Esophagus muscularis mucosa (tissue), 4 donors: ENCODE results near the gene KIF14. TPM values are rescaled to one million over a fixed set of nuclear protein-coding genes. Genes with fewer than 3 reads are reported as not detected.

Source experiments
- DNase-seq: peaks from one replicate; pipeline ENCODE4 v3.0.0-alpha.2; 2017; ENCODE audit errors: extremely low spot score
- H3K27ac ChIP-seq, 4 donors: fragments of 200-600 bp; sonication (generic); replicated peaks in 1 of 4; 1 replicate in 3 of 4; 2 replicates in 1 of 4; pipeline ENCODE4 v1.5.1; 2016 to 2019; ENCODE audit warnings: mild to moderate bottlenecking in 1 of 4
- H3K27me3 ChIP-seq, 4 donors: fragments of 200-600 bp; sonication (generic); one replicate each; pipeline versions ENCODE4 v1.5.1 to v1.6.0; 2016 to 2019
- H3K36me3 ChIP-seq, 4 donors: fragments of 200-600 bp; sonication (generic); one replicate each; pipeline ENCODE4 v1.5.1; 2016 to 2019
- H3K4me1 ChIP-seq, 4 donors: fragments of 200-600 bp; sonication (generic); one replicate each; pipeline ENCODE4 v1.5.1; 2016 to 2019
- H3K4me3 ChIP-seq, 4 donors: fragments of 200-600 bp; sonication (generic); 1 replicate in 2 of 4; 2 replicates in 2 of 4; pipeline ENCODE4 v1.5.1; 2016 to 2019; ENCODE audit warnings: mild to moderate bottlenecking in 4 of 4, moderate library complexity in 1 of 4
- H3K9me3 ChIP-seq, 4 donors: fragments of 200-600 bp; sonication (generic); 1 replicate in 3 of 4; 2 replicates in 1 of 4; pipeline ENCODE4 v1.5.1; 2016 to 2019
- EP300 ChIP-seq: sonication (generic); formaldehyde crosslinking; IDR thresholded peaks from one replicate; pipeline ENCODE4 v1.6.1; 2017; ENCODE audit warnings: antibody characterized with exemption
- POLR2A ChIP-seq: fragments of 450-650 bp; IDR thresholded peaks from one replicate; pipeline ENCODE4 v1.6.1; 2017; ENCODE audit warnings: antibody characterized with exemption, moderate library complexity, mild to moderate bottlenecking, low read depth
- POLR2AphosphoS5 ChIP-seq, 2 donors: sonication (generic); formaldehyde crosslinking; IDR thresholded peaks; one replicate each; pipeline ENCODE4 v1.6.1; 2017; ENCODE audit warnings: antibody characterized with exemption in 2 of 2
- WGBS: methylation state at CpG from one replicate; pipeline ENCODE4 v1.1.5; 2018; 5-methylcytosine and 5-hydroxymethylcytosine counted together
- intact Hi-C: fragments of 100-400 bp; cut with DNase I; formaldehyde crosslinking; loops from one replicate; pipeline ENCODE4 v1.15.1; 2023
- total RNA-seq, 4 donors: library from RNA; depleted of rRNA; stranded (reverse); fragments of >200 nt; gene quantifications; one replicate each; pipeline versions ENCODE4 v1.1.0 to v1.2.1, GENCODE V29; 2016
- TF ChIP-seq, protein P1 (sequence below), 3 experiments: fragments of 200-600 bp in 2 of 3; fragments of 450-650 bp in 1 of 3; sonication (generic) in 2 of 3; IDR thresholded peaks; one replicate each; pipeline ENCODE4 v1.5.1; 2017 to 2019; ENCODE audit warnings: antibody characterized with exemption in 3 of 3, mild to moderate bottlenecking in 2 of 3, moderate library complexity in 1 of 3

KIF14 gene
- total RNA-seq, 4 donors from 2014 or later: under 0.01 to 0.17 (median 0.17) TPM; not detected in 1

DNA sequence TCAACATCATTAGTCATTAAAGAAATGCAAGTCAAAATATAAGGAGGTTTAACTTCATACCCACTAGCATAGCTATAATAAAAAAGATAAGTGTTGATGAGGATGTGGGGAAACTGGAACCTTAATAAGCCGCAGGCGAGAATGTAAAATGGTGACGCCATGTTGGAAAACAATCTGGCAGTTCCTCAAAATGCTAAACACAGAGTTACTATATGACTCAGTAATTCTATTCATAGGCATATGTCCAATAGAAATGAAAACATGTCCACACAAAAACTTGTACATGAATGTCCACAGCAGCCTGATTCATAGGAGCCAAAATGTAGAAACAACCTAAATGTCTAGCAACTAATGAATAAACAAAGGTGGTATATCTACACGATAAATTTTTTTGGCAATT is 26.0 kb upstream of the KIF14 start:
- H3K9me3 ChIP-seq: no peaks in the 10 kb centered on the region
- 83% methylated on average over 4 of the region's 4 CpGs for WGBS
- intact Hi-C loops: no loop called here
- peaks cover 15 to 82% (median 33%) of the 10 kb centered on the region in 4 donors for H3K36me3 ChIP-seq
- no peaks in the 10 kb centered on the region for H3K27me3 ChIP-seq
- DNase-seq: no peak
- no peak for TF ChIP-seq EP300
- TF ChIP-seq POLR2AphosphoS5 (IDR thresholded peaks at IDR 0.05): no peak
- no peak for TF ChIP-seq POLR2A
- TF ChIP-seq, protein P1, sequence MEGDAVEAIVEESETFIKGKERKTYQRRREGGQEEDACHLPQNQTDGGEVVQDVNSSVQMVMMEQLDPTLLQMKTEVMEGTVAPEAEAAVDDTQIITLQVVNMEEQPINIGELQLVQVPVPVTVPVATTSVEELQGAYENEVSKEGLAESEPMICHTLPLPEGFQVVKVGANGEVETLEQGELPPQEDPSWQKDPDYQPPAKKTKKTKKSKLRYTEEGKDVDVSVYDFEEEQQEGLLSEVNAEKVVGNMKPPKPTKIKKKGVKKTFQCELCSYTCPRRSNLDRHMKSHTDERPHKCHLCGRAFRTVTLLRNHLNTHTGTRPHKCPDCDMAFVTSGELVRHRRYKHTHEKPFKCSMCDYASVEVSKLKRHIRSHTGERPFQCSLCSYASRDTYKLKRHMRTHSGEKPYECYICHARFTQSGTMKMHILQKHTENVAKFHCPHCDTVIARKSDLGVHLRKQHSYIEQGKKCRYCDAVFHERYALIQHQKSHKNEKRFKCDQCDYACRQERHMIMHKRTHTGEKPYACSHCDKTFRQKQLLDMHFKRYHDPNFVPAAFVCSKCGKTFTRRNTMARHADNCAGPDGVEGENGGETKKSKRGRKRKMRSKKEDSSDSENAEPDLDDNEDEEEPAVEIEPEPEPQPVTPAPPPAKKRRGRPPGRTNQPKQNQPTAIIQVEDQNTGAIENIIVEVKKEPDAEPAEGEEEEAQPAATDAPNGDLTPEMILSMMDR (IDR thresholded peaks at IDR 0.05): no peak
- no peak overlapping the region for H3K27ac ChIP-seq
- no peak overlapping the region for H3K4me3 ChIP-seq
- H3K4me1 ChIP-seq: no peaks in the 10 kb centered on the region

DNA sequence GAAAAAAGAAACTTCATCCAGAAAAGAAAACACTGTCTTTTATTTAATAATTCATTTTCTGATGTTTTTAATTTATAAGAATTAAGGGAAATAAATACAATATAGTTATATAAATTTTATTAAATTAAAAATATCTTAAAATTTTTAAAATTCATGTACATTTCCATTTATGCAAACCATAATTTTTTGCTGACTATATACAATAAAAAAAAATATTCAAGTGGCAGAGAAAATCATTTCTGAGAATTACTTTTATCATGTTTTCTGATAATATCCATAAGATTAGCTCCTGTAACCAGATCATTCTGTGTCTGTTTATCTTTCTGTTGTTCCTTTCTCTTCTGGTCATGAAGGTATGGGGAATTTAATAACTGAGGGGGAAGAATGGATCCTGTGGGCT is 23.5 kb upstream of the KIF14 start:
- no peak overlapping the region for H3K27ac ChIP-seq
- H3K4me1 ChIP-seq: no peaks in the 10 kb centered on the region
- H3K4me3 ChIP-seq: no peak overlapping the region
- no peak for DNase-seq
- TF ChIP-seq POLR2AphosphoS5 (IDR thresholded peaks at IDR 0.05) (no peak), EP300 (no peak), POLR2A (no peak)
- TF ChIP-seq, protein P1 (IDR thresholded peaks at IDR 0.05): no peak
- H3K9me3 ChIP-seq: no peaks in the 10 kb centered on the region
- H3K36me3 ChIP-seq: peaks cover 15 to 73% (median 25%) of the 10 kb centered on the region in 4 donors
- intact Hi-C loops: no loop called here
- no peaks in the 10 kb centered on the region for H3K27me3 ChIP-seq

DNA sequence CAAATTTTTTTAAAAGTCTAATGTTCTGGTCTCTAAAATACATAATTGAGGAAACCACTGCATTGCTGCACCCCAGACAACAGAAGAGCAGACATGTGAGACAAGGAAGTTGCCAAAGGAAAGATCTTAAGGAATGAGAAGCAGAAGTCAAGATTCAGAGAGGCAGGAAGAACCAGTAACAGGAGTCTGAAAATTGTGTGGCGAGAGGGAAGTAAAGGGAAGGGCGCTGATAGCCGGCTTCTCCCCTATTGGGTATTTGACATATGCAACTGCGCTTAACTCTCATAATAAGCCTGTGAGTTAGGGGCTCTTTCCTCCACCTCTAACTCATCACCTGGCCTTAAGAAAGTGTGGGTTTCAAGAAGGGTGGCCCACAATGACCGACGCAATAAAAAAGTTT is 21.9 kb upstream of the KIF14 start:
- no peaks in the 10 kb centered on the region for H3K9me3 ChIP-seq
- intact Hi-C loops: no loop called here
- no peak overlapping the region for H3K27ac ChIP-seq

DNA sequence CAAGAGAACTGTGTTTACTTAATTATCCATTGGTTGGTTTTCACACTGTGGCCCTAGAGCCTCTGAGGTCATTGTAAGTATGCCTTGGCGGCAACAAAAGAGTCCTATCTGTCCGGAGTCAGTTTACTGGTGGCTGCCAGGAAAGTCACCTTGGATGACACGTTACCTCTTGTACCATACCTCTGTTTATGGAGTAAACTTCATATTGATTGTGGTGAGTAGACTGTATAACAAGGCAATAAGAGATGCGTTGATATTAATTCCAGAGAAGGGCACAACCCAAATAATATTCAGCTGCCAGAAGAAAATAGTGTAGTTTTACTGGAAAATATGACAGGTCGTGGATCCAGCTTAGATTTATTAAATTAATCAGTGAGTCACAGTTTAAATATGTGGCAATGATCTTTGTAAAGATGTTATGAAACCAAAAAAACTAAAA is 20.4 kb upstream of the KIF14 start:
- no peaks in the 10 kb centered on the region for H3K9me3 ChIP-seq
- intact Hi-C loops: no loop called here
- H3K4me1 ChIP-seq: no peaks in the 10 kb centered on the region
- no peak overlapping the region for H3K4me3 ChIP-seq
- H3K27me3 ChIP-seq: no peaks in the 10 kb centered on the region
- WGBS: 78% methylated on average over 5 of the region's 5 CpGs
- DNase-seq: no peak
- no peak overlapping the region for H3K27ac ChIP-seq
- H3K36me3 ChIP-seq: peaks cover 0 to 43% (median 5%) of the 10 kb centered on the region in 4 donors
- no peak for TF ChIP-seq EP300
- TF ChIP-seq, protein P1 (IDR thresholded peaks at IDR 0.05): no peak
- TF ChIP-seq POLR2AphosphoS5 (IDR thresholded peaks at IDR 0.05): no peak
- no peak for TF ChIP-seq POLR2A

More for the DNA sequence above, 21.9 kb upstream of the KIF14 start:
- TF ChIP-seq EP300 (no peak), POLR2A (no peak), POLR2AphosphoS5 (IDR thresholded peaks at IDR 0.05) (no peak)
- TF ChIP-seq, protein P1 (IDR thresholded peaks at IDR 0.05): no peak
- no peak for DNase-seq
- H3K27me3 ChIP-seq: no peaks in the 10 kb centered on the region
- 79% methylated on average over 6 of the region's 6 CpGs for WGBS
- H3K4me3 ChIP-seq: no peak overlapping the region
- no peaks in the 10 kb centered on the region for H3K4me1 ChIP-seq
- H3K36me3 ChIP-seq: peaks cover 4 to 58% (median 13%) of the 10 kb centered on the region in 4 donors

DNA sequence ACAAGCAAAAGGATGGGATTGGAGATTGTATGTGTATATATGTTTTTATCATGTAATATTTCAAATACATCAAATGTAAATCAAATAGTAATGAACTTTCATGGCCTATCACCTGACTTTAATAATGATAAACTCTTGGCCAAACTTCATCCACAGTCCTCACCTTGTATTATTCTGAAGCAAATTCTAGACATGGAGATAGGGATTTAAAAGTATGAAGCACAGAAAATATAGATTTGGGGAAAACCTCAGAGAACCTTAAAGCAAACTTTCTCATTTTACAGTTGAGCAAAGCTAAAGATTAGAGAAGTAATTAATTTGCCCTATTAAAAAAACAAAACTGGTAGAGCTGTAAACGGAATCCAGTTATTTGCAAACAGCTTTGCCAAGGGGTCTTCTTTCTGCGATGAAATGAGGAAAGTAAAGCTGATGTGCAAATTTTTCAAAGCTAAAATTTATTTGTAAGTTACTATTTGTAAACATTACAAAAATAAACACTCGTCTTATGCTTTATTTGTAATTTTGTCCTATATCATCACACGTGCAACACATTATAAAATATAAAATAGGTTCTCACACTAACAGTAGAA is 19.9 kb upstream of the KIF14 start:
- no peak for DNase-seq
- Histone ChIP-seq H3K27me3 (no peaks in the 10 kb centered on the region), H3K36me3 (peaks cover 0 to 38% (median 3%) of the 10 kb centered on the region in 4 donors), H3K4me1 (no peaks in the 10 kb centered on the region), H3K27ac (no peak overlapping the region), H3K9me3 (no peaks in the 10 kb centered on the region), H3K4me3 (no peak overlapping the region)
- intact Hi-C loops: no loop called here
- 93% methylated on average over 4 of the region's 4 CpGs for WGBS
- TF ChIP-seq, protein P1 (IDR thresholded peaks at IDR 0.05): no peak
- TF ChIP-seq EP300 (no peak), POLR2A (no peak), POLR2AphosphoS5 (IDR thresholded peaks at IDR 0.05) (no peak)
